ENCODE results near the gene SLC2A10.
A peak's percentile ranks its signal among the peaks of the same experiment; 100 is the strongest.

The SLC2A10 gene

DNA sequence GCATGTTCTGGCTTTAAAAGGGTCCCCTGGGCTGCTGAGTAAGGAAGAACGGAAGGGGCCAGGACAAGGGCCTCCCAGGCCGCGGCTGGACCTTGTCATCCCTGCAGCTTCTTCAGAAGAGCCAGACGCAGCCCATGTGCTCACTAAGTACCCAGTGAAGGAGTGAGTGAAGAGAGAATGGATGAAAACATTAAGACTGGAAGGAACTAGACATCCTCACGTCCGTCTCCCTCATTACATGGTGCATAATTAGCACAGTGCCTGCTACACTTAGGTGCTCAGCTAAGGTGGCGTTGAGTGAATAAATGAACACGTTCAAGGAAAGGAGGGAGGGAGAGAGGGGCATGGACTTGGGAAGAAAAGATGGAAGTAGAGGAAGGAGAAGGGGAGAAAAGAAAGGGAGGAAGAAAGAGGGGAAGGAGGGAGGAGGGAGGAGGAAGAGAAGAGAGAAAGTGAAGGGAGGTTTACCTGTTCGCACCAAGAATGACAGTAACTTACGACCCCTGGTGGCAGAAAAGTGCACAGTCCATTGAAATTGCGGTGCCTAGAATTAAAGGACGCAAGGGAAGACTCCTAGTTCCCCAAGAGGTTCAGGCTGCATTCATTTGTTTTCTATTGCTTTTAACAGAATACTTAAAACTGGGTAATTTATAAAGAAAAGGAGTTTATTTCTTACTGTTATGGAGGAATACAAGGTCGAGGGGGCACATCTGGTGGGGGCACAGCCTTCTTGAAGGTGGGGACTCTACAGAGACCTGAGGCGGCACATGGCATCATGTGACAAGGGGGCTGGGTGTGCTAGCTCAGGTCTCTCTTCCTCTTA is 28.2 kb upstream of the SLC2A10 start:
- peak; percentile 60 for DNase-seq (ENCODE audit: low read depth)
- no peak overlapping the region for H3K4me3 ChIP-seq (ENCODE audit: control insufficient read depth, low read depth, low read length)
- TF ChIP-seq, protein P1, sequence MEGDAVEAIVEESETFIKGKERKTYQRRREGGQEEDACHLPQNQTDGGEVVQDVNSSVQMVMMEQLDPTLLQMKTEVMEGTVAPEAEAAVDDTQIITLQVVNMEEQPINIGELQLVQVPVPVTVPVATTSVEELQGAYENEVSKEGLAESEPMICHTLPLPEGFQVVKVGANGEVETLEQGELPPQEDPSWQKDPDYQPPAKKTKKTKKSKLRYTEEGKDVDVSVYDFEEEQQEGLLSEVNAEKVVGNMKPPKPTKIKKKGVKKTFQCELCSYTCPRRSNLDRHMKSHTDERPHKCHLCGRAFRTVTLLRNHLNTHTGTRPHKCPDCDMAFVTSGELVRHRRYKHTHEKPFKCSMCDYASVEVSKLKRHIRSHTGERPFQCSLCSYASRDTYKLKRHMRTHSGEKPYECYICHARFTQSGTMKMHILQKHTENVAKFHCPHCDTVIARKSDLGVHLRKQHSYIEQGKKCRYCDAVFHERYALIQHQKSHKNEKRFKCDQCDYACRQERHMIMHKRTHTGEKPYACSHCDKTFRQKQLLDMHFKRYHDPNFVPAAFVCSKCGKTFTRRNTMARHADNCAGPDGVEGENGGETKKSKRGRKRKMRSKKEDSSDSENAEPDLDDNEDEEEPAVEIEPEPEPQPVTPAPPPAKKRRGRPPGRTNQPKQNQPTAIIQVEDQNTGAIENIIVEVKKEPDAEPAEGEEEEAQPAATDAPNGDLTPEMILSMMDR (conservative IDR thresholded peaks at IDR 0.05; ENCODE audit: control insufficient read depth, insufficient read depth, low read depth, low read length): peak; percentile 80

- H3K4me3 ChIP-seq (ENCODE audit: control insufficient read depth, low read depth, low read length): no peak overlapping the region
- TF ChIP-seq, protein P1 (conservative IDR thresholded peaks at IDR 0.05; ENCODE audit: control insufficient read depth, insufficient read depth, low read depth, low read length): no peak
- DNase-seq (ENCODE audit: low read depth): no peak
These were observed 27.2 kb upstream of the SLC2A10 start for GRCh38 chr20:46682063-46682821.

- peak overlapping the region; percentile 84 for H3K4me3 ChIP-seq (ENCODE audit: control insufficient read depth, low read depth, low read length)
- DNase-seq (ENCODE audit: low read depth): no peak
- TF ChIP-seq, protein P1 (conservative IDR thresholded peaks at IDR 0.05; ENCODE audit: control insufficient read depth, insufficient read depth, low read depth, low read length): no peak
These were observed 26.3 kb upstream of the SLC2A10 start for GRCh38 chr20:46683011-46683667.

DNA sequence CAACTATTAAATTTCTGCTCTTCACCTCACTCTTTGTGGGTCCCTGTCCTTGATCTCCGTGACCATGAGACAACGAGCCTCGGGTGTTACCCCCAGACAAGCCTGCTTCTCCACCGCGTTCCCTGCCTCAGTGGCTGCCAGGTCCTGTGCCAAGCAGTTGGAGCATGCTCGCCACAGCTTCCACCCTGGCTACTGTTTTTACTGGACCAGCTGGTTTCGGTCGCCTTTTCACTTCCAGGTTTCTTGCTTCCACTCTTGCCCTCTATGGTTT is 25.8 kb upstream of the SLC2A10 start:
- H3K4me3 ChIP-seq (ENCODE audit: control insufficient read depth, low read depth, low read length): peak overlapping the region; percentile 84
- no peak for DNase-seq (ENCODE audit: low read depth)
- TF ChIP-seq, protein P1 (conservative IDR thresholded peaks at IDR 0.05; ENCODE audit: control insufficient read depth, insufficient read depth, low read depth, low read length): no peak

- TF ChIP-seq, protein P1 (conservative IDR thresholded peaks at IDR 0.05; ENCODE audit: control insufficient read depth, insufficient read depth, low read depth, low read length): no peak
- peak; percentile 89 for DNase-seq (ENCODE audit: low read depth)
- H3K4me3 ChIP-seq (ENCODE audit: control insufficient read depth, low read depth, low read length): peak overlapping the region; percentile 84
These were observed 25.3 kb upstream of the SLC2A10 start for GRCh38 chr20:46683939-46684750.
